Measurements from ENCODE around the gene DYNC2LI1.

DYNC2LI1 gene

DNA sequence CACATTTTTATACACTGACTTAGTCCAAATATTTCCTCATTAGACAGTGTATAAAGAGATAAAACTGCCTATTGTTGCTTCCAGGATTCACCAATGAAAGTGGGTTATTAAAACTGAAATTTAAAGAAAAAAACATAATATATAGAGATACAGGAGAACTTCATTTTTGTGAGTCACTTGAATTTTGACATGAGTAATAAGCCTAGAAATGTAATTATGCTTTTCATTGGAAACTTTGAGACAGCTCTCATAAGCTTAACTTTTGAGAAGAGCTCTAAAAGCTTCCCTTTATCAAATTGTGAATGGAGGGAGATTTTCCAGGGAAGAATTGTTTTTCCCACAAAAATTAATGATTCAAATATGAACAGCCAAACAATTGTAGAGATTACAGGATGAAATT is 14.1 kb downstream of the DYNC2LI1 start:
- DNase-seq (ENCODE audit: extremely low read depth, low read depth), result no peak

DNA sequence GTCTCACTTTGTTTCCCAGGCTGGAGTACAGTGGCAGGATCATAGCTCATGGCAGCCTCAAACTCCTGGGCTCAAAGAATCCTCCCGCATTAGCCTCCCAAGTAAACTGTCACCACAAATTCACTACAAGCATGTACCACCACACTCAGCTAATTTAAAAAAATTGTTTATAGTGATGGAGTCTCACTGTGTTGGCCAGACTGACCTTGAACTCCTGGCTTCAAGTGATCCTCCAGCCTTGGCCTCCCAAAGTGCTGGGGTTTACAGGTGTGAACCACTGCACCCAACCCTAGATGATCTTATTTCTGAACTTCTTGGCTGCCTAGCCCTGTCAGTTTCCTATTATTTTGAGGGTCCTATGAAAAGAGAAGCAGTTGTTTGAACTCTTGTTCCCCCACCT is 14.8 kb downstream of the DYNC2LI1 start:
- no peak for DNase-seq (ENCODE audit: extremely low read depth, low read depth)
- TF ChIP-seq, protein P1, sequence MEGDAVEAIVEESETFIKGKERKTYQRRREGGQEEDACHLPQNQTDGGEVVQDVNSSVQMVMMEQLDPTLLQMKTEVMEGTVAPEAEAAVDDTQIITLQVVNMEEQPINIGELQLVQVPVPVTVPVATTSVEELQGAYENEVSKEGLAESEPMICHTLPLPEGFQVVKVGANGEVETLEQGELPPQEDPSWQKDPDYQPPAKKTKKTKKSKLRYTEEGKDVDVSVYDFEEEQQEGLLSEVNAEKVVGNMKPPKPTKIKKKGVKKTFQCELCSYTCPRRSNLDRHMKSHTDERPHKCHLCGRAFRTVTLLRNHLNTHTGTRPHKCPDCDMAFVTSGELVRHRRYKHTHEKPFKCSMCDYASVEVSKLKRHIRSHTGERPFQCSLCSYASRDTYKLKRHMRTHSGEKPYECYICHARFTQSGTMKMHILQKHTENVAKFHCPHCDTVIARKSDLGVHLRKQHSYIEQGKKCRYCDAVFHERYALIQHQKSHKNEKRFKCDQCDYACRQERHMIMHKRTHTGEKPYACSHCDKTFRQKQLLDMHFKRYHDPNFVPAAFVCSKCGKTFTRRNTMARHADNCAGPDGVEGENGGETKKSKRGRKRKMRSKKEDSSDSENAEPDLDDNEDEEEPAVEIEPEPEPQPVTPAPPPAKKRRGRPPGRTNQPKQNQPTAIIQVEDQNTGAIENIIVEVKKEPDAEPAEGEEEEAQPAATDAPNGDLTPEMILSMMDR (IDR thresholded peaks at IDR 0.05; ENCODE audit: low read depth, low read length), result no peak

More for the DNA sequence above, 14.1 kb downstream of the DYNC2LI1 start:
- TF ChIP-seq, protein P1 (IDR thresholded peaks at IDR 0.05; ENCODE audit: low read depth, low read length), result no peak

DNA sequence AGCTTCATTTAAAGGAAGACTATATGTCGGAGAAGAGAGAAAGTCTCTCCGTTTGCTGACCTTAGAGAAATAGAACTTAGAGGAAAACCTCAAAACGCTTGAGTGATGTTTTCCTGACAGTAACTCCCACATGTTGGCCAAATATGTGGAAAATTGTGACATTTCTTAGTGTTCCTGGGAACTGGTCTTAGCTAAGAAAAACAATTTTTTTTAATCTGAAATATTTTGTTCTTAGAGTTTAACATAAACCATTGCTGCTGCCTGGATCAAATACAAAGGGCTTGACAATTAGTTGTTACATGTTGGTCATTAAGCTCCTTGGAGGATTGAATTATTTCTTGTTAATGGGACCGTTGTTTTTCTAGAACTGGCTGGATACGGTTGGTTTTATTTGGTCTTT is 16.3 kb downstream of the DYNC2LI1 start:
- no peak for DNase-seq (ENCODE audit: extremely low read depth, low read depth)
- TF ChIP-seq, protein P1 (IDR thresholded peaks at IDR 0.05; ENCODE audit: low read depth, low read length), result no peak

DNA sequence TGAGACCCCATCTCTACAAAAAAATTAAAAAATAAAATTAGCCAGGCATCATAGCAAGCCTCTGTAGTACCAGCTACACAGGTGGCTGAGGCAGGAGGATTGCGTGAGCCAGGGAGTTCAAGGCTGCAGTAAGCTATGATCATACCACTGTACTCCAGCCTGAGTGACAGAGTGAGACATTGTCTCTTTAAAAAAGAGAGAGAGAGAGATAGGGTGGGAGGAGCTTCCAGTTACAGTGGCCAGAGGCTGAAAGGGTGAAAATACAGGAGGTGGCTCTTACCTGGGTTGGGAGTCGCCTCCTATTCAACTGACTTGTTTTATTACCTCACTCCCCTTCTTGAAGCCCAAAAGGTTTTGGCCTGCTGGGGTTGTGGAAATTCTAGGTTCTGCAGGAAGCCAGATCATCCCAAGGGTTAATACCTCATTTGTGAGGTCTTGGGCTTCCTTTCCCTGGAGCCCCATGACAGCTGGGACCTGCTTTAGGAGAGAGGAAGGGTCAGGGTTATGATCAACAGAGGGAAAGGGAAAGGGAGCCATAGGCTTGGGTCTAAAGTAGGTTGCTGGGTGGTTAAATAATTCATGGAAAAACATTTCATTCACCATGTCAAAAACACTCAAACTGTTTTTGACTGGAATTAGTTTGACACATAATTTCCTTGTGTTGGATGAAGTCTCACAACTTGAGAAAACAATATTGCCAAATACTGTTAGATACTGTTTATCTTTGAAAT is 17.4 kb downstream of the DYNC2LI1 start:
- TF ChIP-seq, protein P1 (IDR thresholded peaks at IDR 0.05; ENCODE audit: low read depth, low read length), result no peak
- no peak for DNase-seq (ENCODE audit: extremely low read depth, low read depth)

DNA sequence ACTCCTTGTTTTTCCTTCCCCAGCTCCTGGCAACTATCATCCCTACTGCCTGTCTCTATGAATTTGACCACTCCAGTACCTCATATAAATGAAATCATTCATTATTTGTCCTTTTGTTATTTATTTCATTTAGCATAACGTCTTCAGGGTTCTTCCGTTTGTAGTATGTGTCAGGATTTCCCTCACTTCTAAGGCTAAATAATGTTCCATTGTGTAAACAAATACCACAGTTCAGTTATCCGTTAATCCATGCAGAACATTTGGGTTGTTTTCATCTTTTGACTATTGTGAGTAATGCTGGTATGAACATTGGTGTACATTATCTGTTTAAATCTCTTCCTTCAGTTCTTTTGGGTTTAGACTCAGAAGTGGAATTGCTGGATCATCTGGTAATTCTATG is 18.8 kb downstream of the DYNC2LI1 start:
- no peak for DNase-seq (ENCODE audit: extremely low read depth, low read depth)
- TF ChIP-seq, protein P1 (IDR thresholded peaks at IDR 0.05; ENCODE audit: low read depth, low read length), result no peak

DNA sequence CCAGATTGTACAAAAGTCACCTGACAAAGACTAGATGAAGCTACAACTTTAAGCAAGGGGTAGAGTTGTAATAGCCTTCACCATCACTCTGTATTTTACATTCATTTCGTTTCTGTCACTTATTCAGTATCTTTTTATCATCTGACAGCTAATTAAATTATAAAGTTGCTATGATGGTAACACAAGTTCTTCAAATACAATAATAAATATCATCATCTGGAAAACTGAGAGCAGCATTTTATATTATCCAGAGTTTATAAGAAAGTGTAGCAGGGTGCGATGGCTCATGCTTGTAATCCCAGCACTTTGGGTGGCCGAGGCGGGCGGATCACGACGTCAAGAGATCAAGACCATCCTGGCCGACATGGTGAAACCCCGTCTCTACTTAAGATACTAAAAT is 21.1 kb downstream of the DYNC2LI1 start:
- no peak for DNase-seq (ENCODE audit: extremely low read depth, low read depth)
- TF ChIP-seq, protein P1 (IDR thresholded peaks at IDR 0.05; ENCODE audit: low read depth, low read length), result no peak

DNA sequence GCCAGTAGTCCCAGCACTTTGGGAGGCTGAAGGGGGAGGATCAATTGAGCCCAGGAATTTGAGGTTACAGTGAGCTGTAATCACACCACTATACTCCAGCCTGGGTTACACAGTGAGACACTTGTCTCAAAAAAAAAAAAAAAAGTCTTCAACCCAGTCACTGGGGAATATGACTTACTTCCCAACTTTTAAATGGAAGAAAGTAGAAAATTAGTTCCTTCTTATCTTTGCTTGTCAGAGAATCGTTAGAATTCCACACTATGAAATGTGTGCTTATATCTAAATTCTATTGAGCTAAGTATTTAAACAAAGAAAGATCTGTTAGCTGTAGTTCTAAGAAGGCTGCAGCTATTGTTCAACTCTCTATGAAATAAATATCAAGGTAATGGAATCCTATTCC is 22.4 kb downstream of the DYNC2LI1 start:
- TF ChIP-seq, protein P1 (IDR thresholded peaks at IDR 0.05; ENCODE audit: low read depth, low read length), result no peak
- no peak for DNase-seq (ENCODE audit: extremely low read depth, low read depth)

All from AG09319 (cell line).